Activated CD4-positive, alpha-beta T cell treated with anti-CD3 and anti-CD28 coated beads for 48 hours (primary cell): Measurements from ENCODE around the gene TUBB3.
"Not testable (repeated sequence)": the region's sequence is repeated elsewhere in the genome, so short reads cannot be mapped to it uniquely, and the experiment has no call there.

ENCODE experiments used
- DNase-seq: peaks from one replicate; pipeline ENCODE4 v3.0.0-alpha.2; 2020

Gene TUBB3

DNA sequence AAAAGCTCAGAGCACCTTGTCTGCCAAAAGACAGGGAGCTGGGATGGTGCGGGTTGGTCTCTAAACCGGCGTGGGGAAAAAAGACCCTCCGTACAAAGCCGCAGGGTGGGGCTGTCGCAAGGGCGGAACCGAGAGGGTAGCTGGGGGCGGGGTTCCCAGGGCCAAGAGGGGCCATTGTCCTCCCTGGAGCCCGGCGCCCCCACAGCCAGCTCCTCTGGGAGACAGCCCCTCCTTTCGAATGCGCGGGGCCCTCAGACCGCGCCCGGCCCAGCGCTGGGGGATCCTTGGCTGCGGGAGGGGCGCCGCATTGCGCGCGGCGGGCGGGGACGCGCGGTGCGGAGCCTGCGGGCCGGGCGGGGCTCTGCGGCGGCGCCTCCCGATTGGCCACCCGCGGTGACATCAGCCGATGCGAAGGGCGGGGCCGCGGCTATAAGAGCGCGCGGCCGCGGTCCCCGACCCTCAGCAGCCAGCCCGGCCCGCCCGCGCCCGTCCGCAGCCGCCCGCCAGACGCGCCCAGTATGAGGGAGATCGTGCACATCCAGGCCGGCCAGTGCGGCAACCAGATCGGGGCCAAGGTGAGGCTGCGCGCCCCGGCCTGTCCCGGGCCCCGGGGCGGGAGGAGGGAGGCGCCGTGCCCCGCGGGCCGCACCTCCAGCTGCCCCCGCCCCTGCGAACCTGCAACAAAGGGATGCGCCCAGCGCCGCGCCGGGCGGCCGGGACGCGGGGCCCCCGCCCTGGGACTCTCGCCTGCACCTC lies at the start of gene TUBB3:
Gene TUBB3 (plus strand): TSS at position 459 of the 756 bp plus-strand sequence. CDS start 60 bp downstream, at position 519.
- DNase-seq = peak; percentile 64

GRCh38 chr16:89873972-89874689 lies 49.0 kb upstream of the TUBB3 start:
- peak; percentile 98 for DNase-seq

DNA sequence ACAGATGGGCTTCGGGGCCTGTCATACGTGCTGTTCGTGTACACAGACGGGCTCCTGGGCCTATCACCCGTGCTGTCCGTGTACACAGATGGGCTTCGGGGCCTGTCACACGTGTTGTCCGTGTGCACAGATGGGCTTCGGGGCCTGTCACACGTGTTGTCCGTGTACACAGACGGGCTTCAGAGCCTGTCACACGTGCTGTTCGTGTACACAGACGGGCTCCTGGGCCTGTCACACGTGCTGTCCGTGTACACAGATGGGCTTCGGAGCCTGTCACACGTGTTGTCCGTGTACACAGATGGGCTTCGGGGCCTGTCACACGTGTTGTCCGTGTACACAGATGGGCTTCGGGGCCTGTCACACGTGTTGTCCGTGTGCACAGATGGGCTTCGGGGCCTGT lies 44.0 kb upstream of the TUBB3 start:
- not testable (repeated sequence) for DNase-seq

GRCh38 chr16:89880477-89881367 lies 42.4 kb upstream of the TUBB3 start:
- no peak for DNase-seq

DNA sequence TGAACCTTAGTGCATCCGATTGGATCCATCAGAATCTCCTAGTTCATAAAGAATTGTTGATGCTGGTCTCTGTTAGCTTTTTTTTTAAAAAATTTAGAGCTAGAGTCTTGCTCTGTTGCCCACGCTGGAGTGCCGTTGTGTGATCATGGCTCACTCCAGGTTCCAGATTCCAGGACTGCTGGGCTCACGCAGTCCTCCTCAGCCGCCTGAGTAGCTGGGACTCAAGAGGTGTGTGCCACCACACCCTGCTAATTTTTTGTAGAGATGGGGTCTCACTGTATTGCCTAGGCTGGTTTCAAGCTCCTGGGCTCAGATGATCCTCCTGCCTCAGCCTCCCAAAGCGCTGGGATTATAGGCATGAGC lies 41.8 kb upstream of the TUBB3 start:
- DNase-seq = no peak

GRCh38 chr16:89883346-89884040 lies 39.6 kb upstream of the TUBB3 start:
- no peak for DNase-seq

DNA sequence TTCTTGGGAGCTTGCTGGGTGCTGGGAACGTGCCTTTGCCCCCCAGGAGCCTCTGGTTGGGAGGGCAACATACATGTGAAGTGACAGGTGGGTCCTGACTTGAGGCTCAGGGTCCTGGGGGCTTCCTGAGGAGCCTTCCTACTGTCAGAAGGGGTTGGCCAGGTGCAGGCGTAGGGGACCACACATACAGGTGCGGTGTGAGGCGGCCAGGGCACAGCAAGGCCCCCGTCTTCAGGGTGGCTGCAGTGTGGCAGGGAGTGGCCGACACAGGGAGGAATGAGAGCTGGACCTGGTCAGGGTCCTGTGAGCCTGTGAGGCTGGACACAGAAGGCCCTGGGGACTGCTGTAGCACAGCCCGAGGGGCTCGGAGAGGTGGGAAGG lies 39.1 kb upstream of the TUBB3 start:
- no peak for DNase-seq

GRCh38 chr16:89887243-89887642 lies 35.9 kb upstream of the TUBB3 start:
- no peak for DNase-seq

DNA sequence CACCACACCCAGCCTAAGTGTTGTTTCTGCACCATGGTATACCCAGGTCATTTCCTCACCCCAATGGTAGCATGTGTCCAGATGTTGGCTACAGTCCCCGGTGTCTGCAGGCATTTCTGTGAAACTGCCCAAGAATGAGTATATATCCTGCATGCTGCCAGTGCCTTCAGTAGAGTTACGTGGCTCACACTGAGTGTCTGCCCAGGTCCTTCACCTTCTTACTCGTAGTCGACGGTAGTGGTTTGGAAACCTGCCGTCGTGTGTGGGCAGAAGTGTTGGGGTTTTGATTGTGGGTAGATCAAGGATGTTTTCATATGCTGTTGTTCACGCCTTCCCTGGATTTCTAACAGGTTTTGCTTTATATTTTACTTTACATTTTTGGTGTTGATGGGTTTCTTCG lies 32.9 kb upstream of the TUBB3 start:
- DNase-seq = peak; percentile 68

GRCh38 chr16:89890886-89891657 lies 32.1 kb upstream of the TUBB3 start:
- no peak for DNase-seq

DNA sequence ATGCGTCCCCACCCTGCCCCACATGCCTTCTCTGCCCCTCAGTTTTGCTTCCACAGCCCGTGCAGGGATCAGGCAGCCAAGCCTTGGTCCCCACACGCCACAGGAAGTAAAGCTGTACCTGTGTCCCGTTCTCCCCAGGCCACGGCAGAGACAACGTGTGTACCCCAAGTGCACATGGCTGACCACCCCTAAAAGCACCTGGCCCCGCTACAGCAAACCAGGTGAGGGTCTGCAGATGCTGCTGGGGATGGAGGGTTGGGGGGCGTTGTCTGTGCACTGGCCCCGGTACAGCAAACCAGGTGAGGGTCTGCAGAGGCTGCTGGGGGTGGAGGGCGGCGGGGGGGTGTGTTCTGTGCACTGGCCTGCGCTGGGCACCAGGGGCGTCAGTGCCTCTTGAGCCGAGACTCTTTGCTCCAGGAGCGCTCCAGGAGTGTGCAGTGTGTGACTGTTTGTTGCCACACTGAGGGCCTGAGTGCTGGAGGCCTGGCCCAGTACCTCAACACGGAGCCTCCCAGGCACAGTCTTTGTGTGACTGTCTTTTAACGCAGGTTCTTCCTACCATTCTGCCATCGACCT lies 31.0 kb upstream of the TUBB3 start:
- no peak for DNase-seq

GRCh38 chr16:89892635-89893034 lies 30.5 kb upstream of the TUBB3 start:
- DNase-seq = no peak

DNA sequence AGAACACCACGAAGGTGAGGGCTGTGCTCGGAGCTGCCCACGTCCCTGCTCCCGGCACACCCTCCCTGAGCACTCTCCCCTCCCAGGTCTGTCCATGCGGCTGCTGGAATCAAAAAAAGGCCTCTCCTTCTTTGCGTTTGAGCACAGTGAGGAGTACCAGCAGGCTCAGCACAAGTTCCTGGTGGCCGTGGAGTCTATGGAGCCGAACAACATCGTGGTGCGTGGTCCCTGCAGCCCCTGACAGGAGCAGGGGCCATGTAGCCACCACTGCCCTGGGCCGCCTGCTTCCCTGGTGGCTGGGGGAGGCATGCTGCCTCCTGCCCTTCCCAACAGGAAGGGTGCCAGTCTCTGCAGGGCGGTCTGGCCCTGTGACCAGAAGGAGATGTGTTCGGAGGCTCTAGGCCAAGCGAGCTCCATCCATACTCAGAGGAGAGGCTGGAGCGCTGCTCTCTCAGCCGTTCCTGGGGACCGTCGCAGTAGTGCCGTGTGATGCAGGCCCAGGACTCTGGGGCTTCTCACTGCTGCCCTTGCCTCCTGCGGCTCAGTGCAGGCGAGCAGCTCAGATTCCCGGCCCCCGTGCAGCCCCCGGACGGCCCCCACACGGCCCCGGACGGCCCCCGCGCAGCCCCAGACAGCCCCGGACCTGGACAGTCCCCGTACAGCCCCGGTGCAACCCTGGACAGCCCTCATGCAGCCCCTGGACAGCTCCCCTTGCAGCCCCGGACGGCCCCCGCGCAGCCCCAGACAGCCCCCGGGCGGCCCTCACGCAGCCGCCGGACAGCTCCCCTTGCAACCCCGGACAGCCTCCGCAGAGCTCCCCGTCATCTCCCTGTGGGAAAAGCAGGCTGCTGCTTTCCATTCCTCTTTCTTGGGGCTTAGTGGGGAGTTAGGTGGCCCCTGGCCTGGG lies 29.2 kb upstream of the TUBB3 start:
- no peak for DNase-seq

- DNase-seq = no peak
These were observed 27.5 kb upstream of the TUBB3 start for GRCh38 chr16:89895482-89896250.

DNA sequence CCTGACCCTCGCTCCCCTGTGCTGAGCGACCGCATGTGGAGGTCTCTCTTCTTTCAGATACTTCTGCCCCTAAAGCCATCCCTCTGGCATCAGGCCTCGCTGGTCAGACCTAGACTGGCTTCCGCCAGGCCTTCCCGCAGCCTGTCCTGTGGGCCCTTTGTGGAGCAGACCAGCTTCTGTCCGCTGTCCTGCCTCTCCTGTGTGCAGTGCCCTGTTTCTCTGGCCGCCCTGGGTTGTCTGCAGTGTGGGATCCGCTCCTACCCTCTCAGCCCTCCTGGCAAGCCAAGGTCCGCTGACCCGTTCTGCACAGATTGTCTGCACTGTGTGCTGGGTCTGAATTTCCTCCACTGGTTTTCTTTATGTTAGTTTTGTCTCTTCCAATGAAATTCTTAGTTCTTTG lies 25.9 kb upstream of the TUBB3 start:
- DNase-seq = no peak

DNA sequence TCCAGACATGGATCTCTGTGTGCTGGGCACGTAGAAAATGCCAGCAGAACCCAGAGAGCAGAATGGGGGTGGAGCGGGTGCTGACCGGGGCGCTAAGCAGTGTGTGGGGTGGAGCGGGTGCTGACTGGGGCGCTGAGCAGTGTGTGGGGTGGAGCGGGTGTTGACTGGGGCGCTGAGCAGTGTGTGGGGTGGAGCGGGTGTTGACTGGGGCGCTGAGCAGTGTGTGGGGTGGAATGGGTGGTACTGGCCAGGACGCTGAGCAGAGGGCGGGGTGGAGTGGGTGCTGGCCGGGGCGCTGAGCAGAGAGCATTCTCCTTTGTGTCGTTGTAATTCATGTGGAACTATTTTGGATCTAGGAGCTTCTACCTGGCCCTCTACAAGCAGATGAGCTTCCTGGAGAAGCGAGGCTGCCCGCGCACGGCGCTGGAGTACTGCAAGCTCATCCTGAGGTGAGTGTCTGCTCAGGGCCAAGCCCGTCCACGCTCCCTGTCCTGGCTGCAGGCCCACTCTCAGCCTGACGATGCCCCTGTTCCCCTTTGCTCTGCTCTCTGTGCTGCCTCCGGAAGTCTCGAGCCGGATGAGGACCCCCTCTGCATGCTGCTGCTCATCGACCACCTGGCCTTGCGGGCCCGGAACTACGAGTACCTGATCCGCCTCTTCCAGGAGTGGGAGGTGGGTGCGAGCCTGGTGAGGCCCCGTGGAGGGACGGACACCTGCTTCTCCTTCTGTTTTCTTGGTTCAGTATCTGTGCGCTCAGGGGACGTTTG lies 24.8 kb upstream of the TUBB3 start:
- DNase-seq = no peak

GRCh38 chr16:89899879-89900481 lies 23.2 kb upstream of the TUBB3 start:
- no peak for DNase-seq

DNA sequence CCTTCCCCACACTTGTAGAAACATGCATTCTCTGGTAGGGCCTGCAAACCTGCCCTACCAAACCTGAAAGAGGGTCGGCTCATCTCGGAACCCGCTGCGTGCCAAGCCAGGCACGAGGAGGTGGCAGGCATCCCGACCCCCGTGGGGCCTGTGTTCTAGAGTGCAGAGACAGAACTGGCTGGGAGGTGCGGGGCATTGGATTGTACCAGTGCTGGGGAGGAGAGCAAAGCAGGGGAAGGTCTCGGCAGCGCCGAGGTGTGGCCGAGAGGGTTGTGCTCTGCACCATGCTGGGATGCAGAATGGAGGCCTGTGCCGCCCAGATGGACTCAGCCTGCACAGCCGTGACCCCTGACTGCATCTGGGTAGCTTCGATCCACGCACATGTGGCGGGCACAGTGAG lies 22.3 kb upstream of the TUBB3 start:
- no peak for DNase-seq

- DNase-seq = no peak
These were observed 20.2 kb upstream of the TUBB3 start for GRCh38 chr16:89902980-89903379.
